AG04450 (cell line): ENCODE data around the gene BCL2L15. TPM values are rescaled to one million over a fixed set of nuclear protein-coding genes. Genes with fewer than 3 reads are reported as not detected.
A peak's percentile ranks its signal among the peaks of the same experiment; 100 is the strongest.

Source experiments
- CTCF ChIA-PET: fragments of 300-600, 350-600 bp; formaldehyde crosslinking; extraction: SDS; loops from one replicate; lab custom pipeline; 2022; ENCODE audit warnings: antibody characterized with exemption, inconsistent platforms; lab: Charles Lee
- POLR2A ChIA-PET: fragments of 350-600 bp; formaldehyde crosslinking; extraction: SDS; loops from one replicate; lab custom pipeline; 2021; ENCODE audit warnings: antibody characterized with exemption, inconsistent platforms; lab: Yijun Ruan, JAX
- DNase-seq: peaks from one replicate; pipeline ENCODE4 v3.0.0-alpha.2; 2011; ENCODE audit warnings: low read depth, low spot score
- H3K27ac ChIP-seq: one replicate; pipeline ENCODE4 v1.5.1; 2012; ENCODE audit warnings: low read depth, low read length, control low read depth
- H3K27me3 ChIP-seq: one replicate; pipeline ENCODE4 v1.6.0; 2012; ENCODE audit warnings: low read length; ENCODE audit not compliant: control insufficient read depth, insufficient read depth
- H3K4me3 ChIP-seq: 2 replicates; pipeline ENCODE4 v1.5.1; 2011; ENCODE audit warnings: mild to moderate bottlenecking, low read depth, low read length, control low read depth
- H3K9me3 ChIP-seq: 2 replicates; pipeline ENCODE4 v1.5.1; 2012; ENCODE audit warnings: low read length; ENCODE audit not compliant: control insufficient read depth, insufficient read depth
- polyA plus RNA-seq: library from polyadenylated mRNA; depleted of rRNA; stranded (reverse); fragments of >200 nt; gene quantifications from 2 replicates; pipeline ENCODE4 v1.2.3, GENCODE V29; 2011
- TF ChIP-seq, protein P1 (sequence below): IDR thresholded peaks from 2 replicates; pipeline ENCODE4 v1.5.1; 2011; ENCODE audit warnings: low read depth, low read length, control low read depth, inconsistent platforms

The BCL2L15 gene
- polyA plus RNA-seq, 1 experiment, result 0.12 TPM

DNA sequence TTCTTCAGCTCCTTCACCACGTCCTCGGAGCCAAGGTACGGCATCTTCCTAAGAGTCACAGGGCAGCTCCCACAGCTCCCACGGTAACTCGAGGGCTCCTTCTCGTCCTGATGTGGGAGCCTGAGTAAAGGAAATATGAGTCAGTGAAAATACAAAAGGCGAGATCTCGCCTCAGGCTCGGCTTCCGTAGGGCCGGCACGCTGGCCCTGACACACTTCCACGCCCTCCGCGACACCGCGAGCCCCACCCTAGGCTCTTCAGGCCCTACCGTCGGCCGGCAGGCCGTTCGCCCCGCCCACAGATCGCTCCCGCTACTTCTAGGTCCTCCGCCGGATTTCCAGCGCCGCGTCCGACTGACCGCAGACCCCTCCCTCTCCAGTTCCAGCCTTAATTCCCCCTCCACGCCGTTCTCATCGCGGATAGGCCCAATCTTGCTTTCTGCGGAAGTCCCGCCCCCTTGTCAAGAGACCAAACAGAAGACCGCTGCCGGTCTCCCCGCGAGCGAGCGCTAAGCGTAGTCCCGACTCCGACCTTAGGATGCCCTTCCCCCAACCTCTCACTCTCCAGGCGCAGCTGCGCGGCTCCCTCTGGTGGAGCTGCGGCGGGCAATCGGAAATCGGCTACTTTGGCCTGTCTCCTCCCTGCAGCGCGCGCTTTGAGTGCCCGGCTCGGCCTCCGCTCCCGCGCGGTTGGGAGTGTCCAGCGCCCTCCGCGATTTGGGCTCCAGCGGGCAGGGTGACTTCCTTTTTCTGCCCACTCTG lies 17.5 kb upstream of the BCL2L15 start, which contains the start of the genes AP4B1 and DCLRE1B:
AP4B1 (minus strand) TSS at position 126 of the 761 bp plus-strand sequence; CDS start at position 44, 82 bp downstream.
DCLRE1B (plus strand) TSS at position 653 of the 761 bp plus-strand sequence. CDS start 261 bp downstream, outside the sequence.
- peak; percentile 100 for DNase-seq
- POLR2A ChIA-PET, result interaction anchor here (0.5 to 3.9 kb wide), 5 partner anchors 8 to 614 kb away, joined by 3 to 54 read pairs (median 5); partner anchors contain the start of genes HIPK1 and RSBN1
- no peaks in the 10 kb centered on the region for H3K9me3 ChIP-seq
- CTCF ChIA-PET, result interaction anchor here (0.9 to 3.7 kb wide), 6 partner anchors 19 to 71 kb away, joined by 3 to 27 read pairs (median 4); partner anchors contain the start of gene HIPK1
- H3K27ac ChIP-seq, result peak within 1 kb of the TSS; percentile 85
- TF ChIP-seq, protein P1, sequence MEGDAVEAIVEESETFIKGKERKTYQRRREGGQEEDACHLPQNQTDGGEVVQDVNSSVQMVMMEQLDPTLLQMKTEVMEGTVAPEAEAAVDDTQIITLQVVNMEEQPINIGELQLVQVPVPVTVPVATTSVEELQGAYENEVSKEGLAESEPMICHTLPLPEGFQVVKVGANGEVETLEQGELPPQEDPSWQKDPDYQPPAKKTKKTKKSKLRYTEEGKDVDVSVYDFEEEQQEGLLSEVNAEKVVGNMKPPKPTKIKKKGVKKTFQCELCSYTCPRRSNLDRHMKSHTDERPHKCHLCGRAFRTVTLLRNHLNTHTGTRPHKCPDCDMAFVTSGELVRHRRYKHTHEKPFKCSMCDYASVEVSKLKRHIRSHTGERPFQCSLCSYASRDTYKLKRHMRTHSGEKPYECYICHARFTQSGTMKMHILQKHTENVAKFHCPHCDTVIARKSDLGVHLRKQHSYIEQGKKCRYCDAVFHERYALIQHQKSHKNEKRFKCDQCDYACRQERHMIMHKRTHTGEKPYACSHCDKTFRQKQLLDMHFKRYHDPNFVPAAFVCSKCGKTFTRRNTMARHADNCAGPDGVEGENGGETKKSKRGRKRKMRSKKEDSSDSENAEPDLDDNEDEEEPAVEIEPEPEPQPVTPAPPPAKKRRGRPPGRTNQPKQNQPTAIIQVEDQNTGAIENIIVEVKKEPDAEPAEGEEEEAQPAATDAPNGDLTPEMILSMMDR, result peak; percentile 75
- no peaks in the 10 kb centered on the region for H3K27me3 ChIP-seq
- H3K4me3 ChIP-seq, result peak within 1 kb of the TSS; percentile 85

DNA sequence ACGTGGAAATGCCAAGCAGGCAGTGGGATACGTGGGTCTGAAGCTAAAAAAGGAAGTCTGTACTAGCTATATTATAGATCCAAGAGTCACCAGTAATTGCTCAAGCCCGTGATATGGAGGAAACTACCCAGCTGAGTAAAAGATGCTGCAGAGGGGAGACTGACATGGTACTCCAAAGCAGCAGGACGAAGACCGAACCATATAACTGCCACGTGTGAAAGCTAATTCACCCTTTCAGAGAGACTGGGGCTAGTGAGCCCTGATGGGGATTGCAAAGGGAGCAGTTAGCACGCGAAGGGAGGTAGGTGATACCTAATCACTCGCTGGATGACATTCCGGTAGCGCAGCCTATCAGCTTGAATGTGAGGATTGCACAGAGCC lies 16.9 kb upstream of the BCL2L15 start:
- H3K27me3 ChIP-seq, result no peaks in the 10 kb centered on the region
- H3K4me3 ChIP-seq, result peak overlapping the region; percentile 72
- CTCF ChIA-PET, result interaction anchor here (0.5 to 3.7 kb wide), 6 partner anchors 18 to 146 kb away, joined by 3 to 27 read pairs (median 4); partner anchors contain the start of gene HIPK1
- TF ChIP-seq, protein P1, result no peak
- H3K27ac ChIP-seq, result peak overlapping the region; percentile 85
- DNase-seq, result no peak
- POLR2A ChIA-PET, result interaction anchor here (0.5 to 3.9 kb wide), 5 partner anchors 9 to 615 kb away, joined by 3 to 54 read pairs (median 5); partner anchors contain the start of genes HIPK1 and RSBN1
- H3K9me3 ChIP-seq, result no peaks in the 10 kb centered on the region

DNA sequence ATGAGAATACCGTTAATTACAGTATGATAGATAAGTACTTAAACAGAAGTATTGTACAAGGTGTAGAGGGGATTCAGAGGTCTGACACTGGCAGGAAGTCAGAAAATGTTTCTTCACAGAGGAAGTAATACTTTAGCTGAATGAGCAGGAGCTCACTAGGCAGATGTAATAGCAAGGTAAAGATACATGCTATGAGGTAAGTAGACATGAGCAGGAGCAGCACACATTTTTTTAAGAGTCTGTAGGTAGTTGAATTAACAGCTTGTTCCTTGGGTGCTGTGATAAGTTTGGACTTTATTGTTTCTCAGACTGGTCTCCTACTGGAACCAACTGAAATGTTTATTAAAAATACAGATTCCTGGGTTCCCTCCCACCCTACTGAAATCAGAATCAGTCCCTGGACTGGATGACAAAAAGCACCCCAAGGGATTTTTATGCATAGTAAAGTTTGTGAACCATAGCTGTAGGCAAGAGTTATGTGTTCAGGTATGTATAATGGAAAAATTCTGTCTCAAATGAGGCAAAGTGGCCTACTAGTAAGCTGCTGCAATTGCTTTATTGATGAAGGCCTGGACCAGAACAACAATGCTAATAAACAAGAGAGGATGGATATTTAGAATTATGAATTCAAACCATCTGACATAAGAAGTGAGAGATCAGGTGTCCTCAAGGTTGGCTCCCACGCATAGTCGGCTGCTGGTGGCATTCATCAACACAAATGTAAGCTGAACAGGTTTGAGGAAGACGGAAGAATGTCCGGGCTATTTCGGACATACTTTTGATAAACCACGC lies 16.3 kb upstream of the BCL2L15 start:
- no peaks in the 10 kb centered on the region for H3K27me3 ChIP-seq
- DNase-seq, result no peak
- no peaks in the 10 kb centered on the region for H3K9me3 ChIP-seq
- TF ChIP-seq, protein P1, result no peak
- CTCF ChIA-PET, result interaction anchor here (0.5 to 3.7 kb wide), 6 partner anchors 18 to 145 kb away, joined by 3 to 27 read pairs (median 4); partner anchors contain the start of gene HIPK1
- no peak overlapping the region for H3K27ac ChIP-seq
- peak overlapping the region; percentile 72 for H3K4me3 ChIP-seq
- POLR2A ChIA-PET, result interaction anchor here (0.5 to 3.9 kb wide), 4 partner anchors 26 to 615 kb away, joined by 3 to 54 read pairs (median 6); partner anchors contain the start of genes HIPK1 and RSBN1

DNA sequence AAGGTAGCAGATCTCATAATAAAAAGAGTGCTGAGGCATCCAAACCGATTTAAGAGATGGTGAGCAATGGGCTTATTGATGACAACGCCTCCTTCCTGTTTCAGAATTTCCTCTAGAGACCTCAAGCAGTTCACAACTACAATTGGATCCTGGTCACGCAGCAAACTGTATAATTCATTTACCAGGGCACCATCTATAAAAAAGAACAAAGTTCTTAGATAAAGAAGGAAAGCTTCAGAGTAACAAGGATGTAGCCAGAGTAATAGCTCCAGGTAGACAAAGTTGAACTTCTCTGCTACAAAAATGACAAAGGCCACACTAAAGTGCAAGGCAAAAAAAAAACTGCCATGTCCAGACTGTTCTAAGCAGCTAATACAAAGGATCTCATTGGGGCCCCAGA lies 13.8 kb upstream of the BCL2L15 start:
- H3K4me3 ChIP-seq, result no peak overlapping the region
- H3K27ac ChIP-seq, result no peak overlapping the region
- H3K9me3 ChIP-seq, result no peaks in the 10 kb centered on the region
- H3K27me3 ChIP-seq, result no peaks in the 10 kb centered on the region
- DNase-seq, result no peak
- TF ChIP-seq, protein P1, result no peak
- POLR2A ChIA-PET, result no interaction called here
- CTCF ChIA-PET, result interaction anchor here (1.4 kb wide), 1 partner anchor 76 kb away, joined by 4 read pairs; no protein-coding TSS in a partner anchor
